ENCODE results near the gene APOA1.

- TF ChIP-seq EZH2 (IDR thresholded peaks at IDR 0.05; ENCODE audit: insufficient read depth, poor library complexity, severe bottlenecking) (no peak), EZH2phosphoT487 (IDR thresholded peaks at IDR 0.05; ENCODE audit: insufficient read depth, low read depth) (no peak)
Observed at GRCh38 chr11:116822575-116822974, 14.8 kb downstream of the APOA1 start.
